Activated T-helper 2 cell treated with anti-CD3 and anti-CD28 coated beads, Interferon-gamma antibody, Interleukin-2, Interleukin-4, amounts not matched to agents 10 μg/mL and 5 μg/mL and 100 μg/mL, durations not matched to agents 14 hours and 24 hours and 36 hours (primary cell): ENCODE measurements around the gene UBALD1. TPM values are rescaled to one million over a fixed set of nuclear protein-coding genes. Genes with fewer than 3 reads are reported as not detected.

ENCODE experiments used
- DNase-seq: peaks from one replicate; pipeline ENCODE4 v3.0.0; 2021; ENCODE audit warnings: low spot score
- H3K27ac Mint-ChIP-seq: one replicate; pipeline ENCODE4 v1.8.0; 2021; ENCODE audit warnings: mixed read lengths
- H3K27me3 Mint-ChIP-seq: one replicate; pipeline ENCODE4 v1.8.0; 2021; ENCODE audit warnings: low read depth, mixed read lengths
- H3K36me3 Mint-ChIP-seq: one replicate; pipeline ENCODE4 v1.8.0; 2021; ENCODE audit warnings: low read depth, mixed read lengths
- H3K4me1 Mint-ChIP-seq: one replicate; pipeline ENCODE4 v1.8.0; 2021; ENCODE audit warnings: low read depth, mixed read lengths
- H3K4me3 Mint-ChIP-seq: one replicate; pipeline ENCODE4 v1.8.0; 2021; ENCODE audit warnings: low read depth, mild to moderate bottlenecking, moderate library complexity, mixed read lengths
- H3K9me3 Mint-ChIP-seq: one replicate; pipeline ENCODE4 v1.8.0; 2021; ENCODE audit warnings: mixed read lengths
- intact Hi-C: fragments of 100-400 bp; cut with micrococcal nuclease; formaldehyde crosslinking; loops from one replicate; pipeline ENCODE4 v1.15.1; 2023
- total RNA-seq: library from RNA; stranded (reverse); gene quantifications from 2 replicates; pipeline ENCODE4 v1.2.3, GENCODE V29; 2022

UBALD1 gene
- total RNA-seq, 1 donor from 2014 or later, result 25.0 TPM

DNA sequence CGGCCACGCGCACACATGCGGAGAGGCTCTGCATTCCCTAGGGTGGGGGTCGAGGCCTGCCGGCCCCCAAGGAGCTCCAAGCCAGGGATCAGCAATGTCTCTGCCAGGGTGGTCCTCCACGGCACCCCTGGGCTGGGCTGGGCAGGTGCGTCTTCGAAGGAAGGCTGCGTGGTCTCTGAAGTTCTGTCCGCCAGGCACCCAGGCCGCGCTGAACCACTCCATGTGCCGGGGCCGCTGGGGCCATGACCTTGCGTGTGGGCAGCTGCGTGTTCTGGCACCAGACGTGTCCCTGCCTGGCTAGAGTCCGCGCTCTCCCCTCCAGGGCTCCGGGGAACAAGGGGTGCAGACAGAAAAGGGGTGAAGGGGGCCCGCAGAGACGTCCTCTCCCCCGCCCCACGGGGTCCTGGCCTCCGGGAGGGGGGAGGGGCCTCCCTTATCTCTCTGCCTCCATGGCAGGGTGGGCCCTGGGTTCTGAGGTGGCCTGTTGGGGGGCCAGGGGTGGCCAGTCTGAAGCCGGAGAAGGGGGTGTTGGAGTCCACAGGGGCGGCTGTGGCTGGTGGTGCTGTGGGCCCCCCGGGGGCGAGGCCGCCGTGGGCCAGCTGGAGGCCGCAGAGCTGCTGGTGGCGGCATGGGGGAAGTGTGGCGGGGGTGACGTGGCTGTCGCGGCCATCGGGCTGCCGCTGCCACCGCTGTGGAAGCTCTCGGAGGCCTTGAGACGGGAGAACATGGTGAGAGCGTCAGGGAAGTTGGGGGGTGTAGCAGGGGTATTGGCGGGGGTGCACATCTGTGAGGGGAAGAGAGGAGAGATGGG is 5.3 kb downstream of the UBALD1 start:
- Mint-ChIP-seq H3K9me3 (no peaks in the 10 kb centered on the region), H3K4me1 (no peaks in the 10 kb centered on the region), H3K36me3 (no peaks in the 10 kb centered on the region), H3K27ac (no peak overlapping the region), H3K27me3 (no peaks in the 10 kb centered on the region), H3K4me3 (no peak overlapping the region)
- intact Hi-C loops, result no loop called here
- no peak for DNase-seq

DNA sequence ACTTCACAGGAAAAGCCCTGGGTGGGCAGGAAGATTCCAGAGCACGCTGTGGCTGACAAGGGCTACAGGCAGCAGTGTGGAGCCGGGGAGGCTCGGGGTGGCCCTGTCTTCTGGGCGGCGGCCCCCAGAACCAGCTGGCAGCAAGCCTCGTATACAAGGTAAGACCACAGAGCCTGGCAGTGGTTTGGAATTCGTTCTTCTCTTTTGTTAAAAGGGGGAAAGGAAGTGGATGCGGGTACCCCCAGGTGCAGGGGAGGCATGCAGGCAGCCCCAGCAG is 6.0 kb downstream of the UBALD1 start:
- H3K4me3 Mint-ChIP-seq, result no peak overlapping the region
- H3K27ac Mint-ChIP-seq, result no peak overlapping the region
- H3K27me3 Mint-ChIP-seq, result no peaks in the 10 kb centered on the region
- no peaks in the 10 kb centered on the region for H3K4me1 Mint-ChIP-seq
- DNase-seq, result no peak
- H3K9me3 Mint-ChIP-seq, result no peaks in the 10 kb centered on the region
- H3K36me3 Mint-ChIP-seq, result no peaks in the 10 kb centered on the region
- intact Hi-C loops, result no loop called here

DNA sequence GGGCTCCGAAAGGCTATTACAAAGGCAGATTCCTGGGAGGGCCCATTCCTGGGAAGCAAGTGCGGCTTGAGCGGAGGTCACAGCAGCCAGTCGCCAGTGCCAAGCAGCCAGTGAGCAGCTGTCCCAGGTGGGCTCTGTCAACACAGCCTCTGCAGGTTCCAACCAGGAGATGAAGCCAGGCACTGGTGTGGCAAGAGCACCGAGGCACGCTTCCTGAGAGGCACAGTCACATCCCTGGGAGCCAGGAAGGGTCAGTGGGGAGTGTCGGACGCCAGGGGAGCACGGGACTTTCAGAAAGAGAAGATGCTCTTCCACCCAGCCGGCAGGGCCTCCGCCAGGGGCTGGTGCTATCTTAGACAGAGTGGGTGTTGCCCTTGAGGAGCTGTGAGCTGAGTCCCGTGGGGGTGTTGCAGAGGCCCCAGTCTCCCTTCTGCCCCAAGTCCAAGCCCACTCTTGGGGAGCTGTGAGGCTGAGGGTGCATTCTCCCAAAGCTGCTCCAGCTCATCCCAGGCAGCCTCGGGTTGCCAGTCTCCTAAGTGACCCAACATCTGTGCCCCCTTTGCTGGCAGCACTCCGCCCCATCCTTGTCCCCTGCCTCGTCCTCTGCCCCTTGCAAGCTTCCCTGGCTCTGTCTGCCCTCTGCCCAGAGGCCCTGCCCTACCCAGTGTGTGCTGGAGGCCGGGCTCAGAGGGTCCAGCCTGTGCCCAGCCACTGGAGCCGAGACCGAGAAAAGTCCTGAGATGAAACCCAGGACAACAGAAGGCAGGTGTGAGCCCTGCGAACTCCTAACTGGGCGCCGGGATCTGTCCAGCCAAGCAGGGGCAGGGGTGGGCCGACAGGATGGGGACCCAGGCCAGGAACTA is 6.6 kb downstream of the UBALD1 start:
- Mint-ChIP-seq H3K9me3 (no peaks in the 10 kb centered on the region), H3K36me3 (no peaks in the 10 kb centered on the region), H3K4me3 (no peak overlapping the region), H3K4me1 (no peaks in the 10 kb centered on the region), H3K27me3 (no peaks in the 10 kb centered on the region), H3K27ac (no peak overlapping the region)
- intact Hi-C loops, result no loop called here
- no peak for DNase-seq

DNA sequence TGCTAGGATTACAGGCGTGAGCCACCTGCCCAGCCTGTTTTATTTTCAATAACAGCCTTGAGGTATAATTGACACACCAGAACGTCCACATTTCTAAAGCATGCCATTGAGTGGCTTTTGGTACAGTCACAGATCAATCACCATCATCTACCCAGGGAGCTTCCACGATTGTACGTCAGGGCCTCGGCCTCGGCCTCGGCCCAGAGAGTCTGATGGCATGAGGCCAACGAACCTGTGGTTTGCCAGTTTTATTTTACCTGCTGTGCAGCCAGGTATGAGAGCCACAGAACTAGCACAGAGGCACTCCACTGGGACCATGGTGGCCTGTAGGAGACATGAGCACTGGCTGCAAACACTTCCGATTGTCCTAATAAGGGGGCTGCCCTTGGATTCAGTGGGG is 8.3 kb downstream of the UBALD1 start:
- no peaks in the 10 kb centered on the region for H3K27me3 Mint-ChIP-seq
- no peak overlapping the region for H3K4me3 Mint-ChIP-seq
- no peaks in the 10 kb centered on the region for H3K4me1 Mint-ChIP-seq
- intact Hi-C loops, result no loop called here
- no peak for DNase-seq
- no peaks in the 10 kb centered on the region for H3K36me3 Mint-ChIP-seq
- no peaks in the 10 kb centered on the region for H3K9me3 Mint-ChIP-seq
- no peak overlapping the region for H3K27ac Mint-ChIP-seq

DNA sequence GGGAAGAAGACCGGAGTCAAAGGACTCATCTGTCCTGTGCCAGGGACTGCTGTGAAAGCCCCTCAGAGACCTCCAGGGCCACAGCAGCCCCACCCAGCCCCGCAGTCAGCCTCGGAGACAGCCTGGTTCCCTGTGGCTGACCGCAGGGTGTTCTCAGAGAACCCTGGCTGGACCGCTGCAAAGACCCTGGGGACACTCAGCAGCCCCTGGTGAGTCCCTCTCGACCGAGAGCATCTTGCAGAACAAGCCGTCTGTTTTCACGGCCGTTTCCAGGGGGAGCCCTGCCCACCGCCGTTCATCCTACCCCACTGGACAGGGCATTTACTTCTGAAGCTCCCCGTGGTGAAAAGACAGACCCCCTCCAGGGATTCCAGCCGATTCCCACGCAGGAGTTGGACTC is 10.3 kb downstream of the UBALD1 start:
- H3K9me3 Mint-ChIP-seq, result no peaks in the 10 kb centered on the region
- H3K36me3 Mint-ChIP-seq, result no peaks in the 10 kb centered on the region
- no peaks in the 10 kb centered on the region for H3K27me3 Mint-ChIP-seq
- no peak for DNase-seq
- intact Hi-C loops, result no loop called here
- H3K4me3 Mint-ChIP-seq, result no peak overlapping the region
- H3K4me1 Mint-ChIP-seq, result no peaks in the 10 kb centered on the region
- H3K27ac Mint-ChIP-seq, result no peak overlapping the region

DNA sequence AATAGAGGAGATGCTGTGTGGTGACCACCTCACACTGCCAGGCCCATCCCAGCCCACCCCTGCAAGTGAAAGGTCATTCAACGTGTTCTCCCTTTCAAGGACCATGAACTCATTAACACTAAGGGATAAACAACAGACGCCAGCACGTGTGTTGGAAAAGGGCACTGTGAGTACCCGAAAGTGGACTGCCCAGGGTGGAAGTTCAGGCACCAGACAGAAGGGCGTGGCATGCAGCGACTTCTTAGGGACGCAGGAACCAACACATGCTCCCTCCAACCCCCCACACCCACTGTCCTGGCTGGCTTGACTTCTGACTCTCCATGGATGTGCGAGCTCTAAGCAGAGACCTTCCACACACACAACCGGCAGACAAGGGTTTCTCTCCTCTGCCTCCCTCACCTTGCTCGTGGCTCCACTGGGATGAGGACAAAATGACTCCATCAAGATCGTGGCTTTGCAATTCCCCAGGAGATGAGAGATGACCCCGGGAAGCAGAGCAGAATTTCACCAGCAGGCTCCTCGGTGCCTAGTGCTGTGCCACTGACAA is 11.0 kb downstream of the UBALD1 start:
- Mint-ChIP-seq H3K9me3 (no peaks in the 10 kb centered on the region), H3K27ac (no peak overlapping the region), H3K4me1 (no peaks in the 10 kb centered on the region), H3K4me3 (no peak overlapping the region), H3K36me3 (no peaks in the 10 kb centered on the region), H3K27me3 (no peaks in the 10 kb centered on the region)
- DNase-seq, result no peak
- intact Hi-C loops, result no loop called here

DNA sequence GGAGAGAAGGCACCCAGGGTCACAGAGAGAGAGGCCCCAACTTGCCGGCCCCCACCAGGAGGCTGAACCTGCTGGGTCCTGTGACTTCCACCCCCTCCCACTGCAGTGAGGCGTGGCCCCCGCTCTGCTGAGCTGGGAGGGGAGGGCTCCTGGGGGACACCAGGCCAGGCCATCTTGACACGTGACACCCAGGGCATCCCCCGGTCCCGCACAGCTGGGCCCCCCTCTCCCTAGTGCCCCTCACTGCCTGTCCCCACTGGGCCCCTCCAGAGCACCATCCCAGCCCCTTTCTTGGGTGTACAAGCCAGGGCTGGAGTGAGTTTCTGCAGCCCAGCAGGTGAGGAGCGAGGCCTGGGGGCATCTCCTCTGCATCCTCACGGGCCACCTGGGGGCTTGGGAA is 12.4 kb downstream of the UBALD1 start:
- H3K4me1 Mint-ChIP-seq, result no peaks in the 10 kb centered on the region
- no peak overlapping the region for H3K4me3 Mint-ChIP-seq
- intact Hi-C loops, result no loop called here
- H3K9me3 Mint-ChIP-seq, result no peaks in the 10 kb centered on the region
- DNase-seq, result no peak
- H3K27ac Mint-ChIP-seq, result no peak overlapping the region
- no peaks in the 10 kb centered on the region for H3K27me3 Mint-ChIP-seq
- H3K36me3 Mint-ChIP-seq, result no peaks in the 10 kb centered on the region

DNA sequence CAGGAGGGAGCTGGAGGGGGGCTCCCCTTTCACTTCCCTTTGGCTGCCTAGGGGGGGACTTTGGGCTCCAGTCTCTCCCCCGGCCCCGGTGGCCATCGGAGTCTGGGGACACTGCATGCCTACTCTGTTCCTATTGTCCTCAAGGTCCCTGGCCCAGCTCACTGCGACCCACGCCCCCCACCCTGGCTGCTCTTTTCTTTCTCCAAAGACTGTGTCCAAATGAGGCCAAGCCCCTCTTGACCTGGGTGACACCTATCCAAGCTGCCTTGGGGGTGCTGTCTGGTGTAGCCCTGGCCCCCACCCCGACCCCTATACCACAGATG is 12.9 kb downstream of the UBALD1 start:
- no peaks in the 10 kb centered on the region for H3K36me3 Mint-ChIP-seq
- DNase-seq, result no peak
- no peaks in the 10 kb centered on the region for H3K4me1 Mint-ChIP-seq
- H3K4me3 Mint-ChIP-seq, result no peak overlapping the region
- H3K9me3 Mint-ChIP-seq, result no peaks in the 10 kb centered on the region
- intact Hi-C loops, result no loop called here
- H3K27ac Mint-ChIP-seq, result no peak overlapping the region
- H3K27me3 Mint-ChIP-seq, result peaks cover under 1% of the 10 kb centered on the region

DNA sequence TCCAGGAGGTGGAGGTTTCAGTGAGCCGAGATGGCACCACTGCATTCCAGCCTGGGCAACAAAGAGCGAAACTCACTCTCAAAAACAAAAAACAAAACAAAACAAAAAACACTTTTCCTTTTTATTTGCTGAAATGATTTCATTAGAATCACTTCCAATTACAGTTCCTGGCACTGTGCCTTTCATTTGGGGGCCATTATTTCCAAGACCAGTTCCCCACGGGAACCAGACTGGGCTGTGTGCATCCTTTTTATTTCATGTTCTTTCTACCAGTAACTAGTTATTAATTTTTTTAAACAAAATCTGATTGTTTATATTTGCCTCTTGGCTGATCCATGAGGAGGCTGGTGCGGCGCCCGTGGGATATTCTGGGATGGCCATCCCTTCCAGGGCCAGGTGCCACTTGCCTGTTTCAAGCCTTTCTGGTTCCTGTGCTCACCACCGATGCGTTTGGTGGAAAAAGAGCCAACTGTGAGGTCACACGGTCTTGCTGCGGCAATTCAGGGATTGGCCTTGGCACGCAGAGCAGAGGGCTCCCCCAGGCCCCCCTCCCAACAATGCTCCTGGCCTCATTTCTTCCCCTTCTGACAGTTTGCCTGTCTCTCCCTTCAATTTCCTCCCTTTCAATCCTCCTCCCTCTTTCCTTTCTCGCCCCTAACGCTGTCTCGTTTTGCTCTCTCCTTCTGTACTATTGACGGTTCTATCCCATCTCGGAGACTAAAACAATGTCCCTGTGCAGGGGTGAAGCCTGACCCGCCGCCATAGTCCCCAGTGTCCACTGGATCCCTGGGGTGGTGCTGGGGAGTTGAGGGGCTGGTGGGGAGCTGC is 13.4 kb downstream of the UBALD1 start:
- no peak for DNase-seq

DNA sequence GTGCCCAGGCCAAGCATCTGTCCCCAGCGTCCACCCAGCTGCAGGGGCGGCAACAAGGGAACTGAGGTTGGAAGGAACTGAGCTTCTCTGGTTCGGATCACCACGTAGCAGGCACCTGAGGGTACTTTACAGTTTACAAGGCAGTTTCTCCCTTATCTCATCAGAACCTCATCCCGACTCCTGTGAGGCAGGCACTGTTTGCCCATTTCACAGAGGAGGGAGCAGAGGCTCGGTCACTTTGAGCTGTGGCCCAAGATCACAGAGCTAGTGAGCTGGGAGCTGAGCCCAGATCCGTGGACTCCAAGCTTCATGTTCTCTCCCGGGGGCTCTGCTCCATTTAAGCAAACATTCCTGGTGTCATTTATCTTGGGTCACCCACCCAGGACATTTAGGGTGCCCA is 15.1 kb downstream of the UBALD1 start:
- no peaks in the 10 kb centered on the region for H3K36me3 Mint-ChIP-seq
- peaks cover 2% of the 10 kb centered on the region for H3K27me3 Mint-ChIP-seq
- intact Hi-C loops, result no loop called here
- no peak overlapping the region for H3K27ac Mint-ChIP-seq
- H3K9me3 Mint-ChIP-seq, result no peaks in the 10 kb centered on the region
- no peak overlapping the region for H3K4me3 Mint-ChIP-seq
- no peak for DNase-seq
- H3K4me1 Mint-ChIP-seq, result no peaks in the 10 kb centered on the region

More for the DNA sequence above, 13.4 kb downstream of the UBALD1 start:
- Mint-ChIP-seq H3K27me3 (peaks cover 2% of the 10 kb centered on the region), H3K9me3 (no peaks in the 10 kb centered on the region), H3K4me1 (no peaks in the 10 kb centered on the region), H3K4me3 (no peak overlapping the region), H3K27ac (no peak overlapping the region), H3K36me3 (no peaks in the 10 kb centered on the region)
- intact Hi-C loops, result no loop called here

DNA sequence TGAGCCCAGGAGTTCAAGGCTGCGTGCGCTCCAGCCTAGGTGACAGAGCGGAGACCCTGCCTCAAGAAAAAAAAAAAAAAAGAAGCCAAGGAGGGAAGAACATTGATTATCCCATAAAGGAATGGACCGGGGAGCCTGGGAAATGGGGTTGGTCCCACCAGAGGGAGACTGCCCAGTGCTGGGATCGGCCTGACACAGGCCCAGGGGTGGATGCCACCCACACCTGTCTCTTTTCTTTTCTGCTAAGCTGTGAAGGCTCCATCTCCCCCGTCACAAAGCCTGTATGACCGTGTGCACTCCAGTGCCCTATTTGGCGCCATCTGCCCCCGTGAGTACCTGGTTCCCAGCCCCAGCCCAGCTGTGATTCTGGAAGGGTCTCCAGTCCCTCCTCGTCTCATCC is 15.7 kb downstream of the UBALD1 start:
- H3K9me3 Mint-ChIP-seq, result no peaks in the 10 kb centered on the region

DNA sequence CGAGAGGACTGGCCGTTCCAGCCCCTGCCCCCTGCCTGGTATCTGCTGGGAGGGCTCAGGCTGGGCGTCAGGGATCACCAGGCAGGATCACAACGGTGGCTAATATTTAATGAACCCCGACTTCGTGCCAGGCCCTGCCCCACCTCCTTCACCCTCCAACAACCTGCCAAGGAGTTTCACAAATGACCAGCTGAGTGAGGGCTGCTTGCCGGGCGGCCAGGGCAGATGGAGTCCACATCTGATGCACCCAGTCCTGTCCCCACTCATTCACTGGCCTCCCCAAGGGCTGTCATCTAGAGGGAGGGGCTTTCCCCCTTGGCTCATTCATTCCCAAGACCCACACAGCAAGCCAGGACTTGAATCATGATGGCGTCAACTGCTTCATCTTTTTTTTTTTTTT is 17.5 kb downstream of the UBALD1 start:
- Mint-ChIP-seq H3K27ac (no peak overlapping the region), H3K4me1 (no peaks in the 10 kb centered on the region), H3K9me3 (no peaks in the 10 kb centered on the region), H3K27me3 (peaks cover 2% of the 10 kb centered on the region), H3K36me3 (no peaks in the 10 kb centered on the region), H3K4me3 (no peak overlapping the region)
- no peak for DNase-seq
- intact Hi-C loops, result no loop called here

More for the DNA sequence above, 15.7 kb downstream of the UBALD1 start:
- Mint-ChIP-seq H3K4me3 (no peak overlapping the region), H3K4me1 (no peaks in the 10 kb centered on the region), H3K27me3 (peaks cover 2% of the 10 kb centered on the region), H3K27ac (no peak overlapping the region), H3K36me3 (no peaks in the 10 kb centered on the region)
- DNase-seq, result no peak
- intact Hi-C loops, result no loop called here
